HEK293 (cell line): ENCODE results near the gene FKBP8.
"Not testable (repeated sequence)": the region's sequence is repeated elsewhere in the genome, so short reads cannot be mapped to it uniquely, and the experiment has no call there.

ENCODE experiments used
- CTCF ChIA-PET: fragments of 350-600 bp; formaldehyde crosslinking; extraction: SDS; loops from one replicate; lab custom pipeline; 2021; ENCODE audit warnings: antibody characterized with exemption; lab: Yijun Ruan, JAX
- POLR2A ChIA-PET: fragments of 300-600 bp; formaldehyde crosslinking; extraction: SDS; loops from one replicate; lab custom pipeline; 2020; ENCODE audit warnings: antibody characterized with exemption, inconsistent platforms; lab: Yijun Ruan, JAX
- H3K27ac ChIP-seq: fragments of 200-500 bp; sonication (Bioruptor generic); 2 replicates; pipeline ENCODE4 v1.5.1; 2014; ENCODE audit warnings: low read depth, low read length, control low read depth, inconsistent platforms; ENCODE audit errors: extremely low read depth
- H3K36me3 ChIP-seq, 2 experiments: fragments of 200-500 bp in 1 of 2; sonication (Bioruptor generic) in 1 of 2; 1 replicate in 1 of 2; 2 replicates in 1 of 2; pipeline ENCODE4 v1.5.1; 2014 to 2017; ENCODE audit warnings: inconsistent platforms in 2 of 2, low read length in 2 of 2; ENCODE audit not compliant: control insufficient read depth in 2 of 2, insufficient read depth in 1 of 2
- H3K4me1 ChIP-seq: fragments of 200-500 bp; sonication (Bioruptor generic); 2 replicates; pipeline ENCODE4 v1.5.1; 2014; ENCODE audit warnings: mild to moderate bottlenecking, low read length, inconsistent platforms; ENCODE audit not compliant: control insufficient read depth, insufficient read depth
- H3K4me3 ChIP-seq: 2 replicates; pipeline ENCODE4 v1.5.1; 2011; ENCODE audit warnings: low read depth, mild to moderate bottlenecking, control low read depth, low read length, moderate library complexity
- H3K9me3 ChIP-seq: fragments of 200-500 bp; sonication (Bioruptor generic); 2 replicates; pipeline ENCODE4 v1.5.1; 2014; ENCODE audit warnings: low read depth, low read length, inconsistent platforms; ENCODE audit not compliant: control insufficient read depth, insufficient read depth
- BCL11B ChIP-seq: fragments of 450-650 bp; formaldehyde crosslinking; IDR thresholded peaks from 2 replicates; pipeline ENCODE4 v1.5.1; 2016; ENCODE audit warnings: low read depth, missing biosample characterization, missing genetic modification characterization
- GLIS2 ChIP-seq: fragments of 450-650 bp; formaldehyde crosslinking; IDR thresholded peaks from 2 replicates; pipeline ENCODE4 v1.5.1; 2016; ENCODE audit warnings: missing biosample characterization, missing genetic modification characterization
- KLF1 ChIP-seq: fragments of 450-650 bp; formaldehyde crosslinking; IDR thresholded peaks from 2 replicates; pipeline ENCODE4 v1.5.1; 2016; ENCODE audit warnings: missing biosample characterization, missing genetic modification characterization
- PATZ1 ChIP-seq: fragments of 450-650 bp; formaldehyde crosslinking; IDR thresholded peaks from 2 replicates; pipeline ENCODE4 v1.5.1; 2016; ENCODE audit warnings: missing biosample characterization, missing genetic modification characterization
- PBX3 ChIP-seq: sonication (generic); formaldehyde crosslinking; IDR thresholded peaks from 2 replicates; pipeline ENCODE4 v1.8.1; 2022; ENCODE audit warnings: mild to moderate bottlenecking, moderate library complexity, missing genetic modification reagents
- SP2 ChIP-seq: fragments of 450-650 bp; formaldehyde crosslinking; IDR thresholded peaks from 2 replicates; pipeline ENCODE4 v1.5.1; 2016; ENCODE audit warnings: missing biosample characterization, missing genetic modification characterization
- SP3 ChIP-seq: fragments of 450-650 bp; formaldehyde crosslinking; IDR thresholded peaks from 2 replicates; pipeline ENCODE4 v1.5.1; 2016; ENCODE audit warnings: missing biosample characterization, missing genetic modification characterization
- ZBTB21 ChIP-seq: fragments of 450-650 bp; formaldehyde crosslinking; IDR thresholded peaks from 2 replicates; pipeline ENCODE4 v1.5.1; 2017; ENCODE audit warnings: missing biosample characterization, missing genetic modification characterization
- ZFHX2 ChIP-seq: fragments of 450-650 bp; formaldehyde crosslinking; conservative IDR thresholded peaks from 2 replicates; pipeline ENCODE4 v1.5.1; 2016; ENCODE audit warnings: missing biosample characterization, missing genetic modification characterization
- ZNF398 ChIP-seq: fragments of 450-650 bp; formaldehyde crosslinking; IDR thresholded peaks from 2 replicates; pipeline ENCODE4 v1.5.1; 2017; ENCODE audit warnings: missing biosample characterization, missing genetic modification characterization
- ZNF404 ChIP-seq: fragments of 450-650 bp; formaldehyde crosslinking; IDR thresholded peaks from 2 replicates; pipeline ENCODE4 v1.5.1; 2017; ENCODE audit warnings: missing biosample characterization, missing genetic modification characterization
- ZNF560 ChIP-seq: fragments of 450-650 bp; formaldehyde crosslinking; IDR thresholded peaks from 2 replicates; pipeline ENCODE4 v1.5.1; 2017; ENCODE audit warnings: missing biosample characterization, missing genetic modification characterization, borderline replicate concordance
- ZNF645 ChIP-seq: fragments of 450-650 bp; formaldehyde crosslinking; IDR thresholded peaks from 2 replicates; pipeline ENCODE4; 2016; ENCODE audit warnings: missing biosample characterization, missing genetic modification characterization
- ZNF704 ChIP-seq: fragments of 450-650 bp; formaldehyde crosslinking; IDR thresholded peaks from 2 replicates; pipeline ENCODE4 v1.5.1; 2016; ENCODE audit warnings: missing biosample characterization, missing genetic modification characterization
- ZNF76 ChIP-seq: fragments of 450-650 bp; formaldehyde crosslinking; IDR thresholded peaks from 2 replicates; pipeline ENCODE4; 2016; ENCODE audit warnings: low read depth, missing biosample characterization, missing genetic modification characterization, borderline replicate concordance

FKBP8 gene

GRCh38 chr19:18542941-18543813 is at the start of gene FKBP8:
FKBP8 (minus strand) TSS chr19:18543573; CDS start chr19:18541970, 1,603 bp downstream.
- no peaks in the 10 kb centered on the region for H3K4me1 ChIP-seq
- H3K4me3 ChIP-seq = peak within 1 kb of the TSS; percentile 78
- ChIA-PET CTCF (interaction anchor here (0.6 to 1.7 kb wide), 5 partner anchors 10 to 443 kb away, joined by 3 to 4 read pairs (median 3); partner anchors contain the start of genes COPE and DDX49), POLR2A (interaction anchor here (0.6 to 1.7 kb wide), 8 partner anchors 9 to 46 kb away, joined by 3 to 10 read pairs (median 5); partner anchors contain the start of genes ELL, KXD1, REX1BD and UBA52)
- H3K36me3 ChIP-seq = peaks cover 9 to 32% of the 10 kb centered on the region in 2 experiments
- H3K9me3 ChIP-seq = no peaks in the 10 kb centered on the region
- TF ChIP-seq ZNF560 (no peak), KLF1 (tag by site-specific recombination) (peak; percentile 9; the same call in 1 of the 2 replicates), PATZ1 (tag by site-specific recombination) (peak; percentile 54; the same call in 1 of the 2 replicates), BCL11B (tag by site-specific recombination) (no peak), ZNF404 (tag by site-specific recombination) (no peak), ZNF76 (peak; percentile 79), ZBTB21 (tag by site-specific recombination) (no peak), ZNF398 (tag by site-specific recombination) (peak; percentile 79), SP3 (tag by site-specific recombination) (no peak), PBX3 (CRISPR knock-in tag) (peak; percentile 81; the same call in 1 of the 2 replicates), SP2 (tag by site-specific recombination) (peak; percentile 71), ZNF645 (tag by site-specific recombination) (no peak), ZNF704 (no peak), GLIS2 (tag by site-specific recombination) (peak; percentile 61), ZFHX2 (tag by site-specific recombination) (peak; percentile 84)
- H3K27ac ChIP-seq = peak within 1 kb of the TSS; percentile 74

- not testable (repeated sequence) for H3K36me3 ChIP-seq, H3K4me1 ChIP-seq, H3K9me3 ChIP-seq, H3K27ac ChIP-seq, H3K4me3 ChIP-seq
- CTCF ChIA-PET = interaction anchor here (0.7 to 3.1 kb wide), 7 partner anchors 38 to 255 kb away, joined by 3 to 19 read pairs (median 5); no protein-coding TSS in a partner anchor
- POLR2A ChIA-PET = interaction anchor here (0.6 to 2.9 kb wide), 5 partner anchors 15 to 69 kb away, joined by 3 to 11 read pairs (median 3); partner anchors contain the start of gene UBA52
Observed at GRCh38 chr19:18592732-18593131, 49.4 kb upstream of the FKBP8 start.
